CMK (cell line): Measurements from ENCODE around the gene NFILZ.

ENCODE experiments used
- DNase-seq: peaks from one replicate; pipeline ENCODE4 v3.0.0-alpha.2; 2010; ENCODE audit warnings: low read depth

The NFILZ gene, protein sequence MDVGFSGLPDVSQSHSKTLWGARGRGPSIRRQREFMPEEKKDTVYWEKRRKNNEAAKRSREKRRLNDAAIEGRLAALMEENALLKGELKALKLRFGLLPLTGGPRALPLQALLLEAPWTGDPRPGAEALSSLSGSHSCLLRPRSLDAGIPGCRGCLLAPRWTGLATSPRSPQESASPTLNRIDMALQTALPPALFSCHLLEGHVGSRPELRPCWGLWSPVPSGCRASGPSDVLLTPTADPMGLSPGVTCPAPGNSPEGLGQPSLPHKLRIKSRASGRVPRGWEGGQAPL

DNA sequence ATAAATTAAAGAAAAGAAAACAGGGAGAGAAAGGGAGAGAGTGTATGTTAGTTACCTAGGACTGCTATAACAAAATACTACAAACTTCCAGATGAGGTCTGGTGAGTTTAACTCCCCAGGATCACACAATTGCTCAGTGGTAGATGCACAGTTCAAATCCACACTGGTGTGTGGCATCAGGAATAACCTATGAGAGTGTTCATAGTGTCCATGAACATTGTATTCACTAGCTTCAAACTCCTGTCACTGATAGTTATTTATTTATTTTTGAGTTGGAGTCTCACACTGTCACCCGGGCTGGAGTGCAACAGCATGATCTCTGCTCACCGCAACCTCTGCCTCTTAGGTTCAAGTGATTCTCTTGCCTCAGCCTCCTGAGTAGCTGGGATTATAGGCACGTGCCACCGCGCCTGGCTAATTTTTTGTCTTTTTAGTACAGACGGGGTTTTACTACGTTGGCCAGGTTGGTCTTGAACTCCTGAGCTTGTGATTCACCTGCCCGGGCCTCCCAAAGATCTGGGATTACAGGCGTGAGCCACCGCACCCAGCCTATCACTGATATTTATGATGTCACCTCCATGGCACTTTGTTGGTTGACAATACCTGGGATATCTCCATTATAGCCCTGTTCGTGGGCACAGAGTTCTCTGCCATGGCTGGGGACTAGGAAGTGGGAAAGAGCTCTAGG lies at the start of gene NFILZ:
NFILZ (plus strand) TSS at position 638 of the 688 bp plus-strand sequence. CDS start 46,133 bp downstream, outside the sequence.
- DNase-seq: no peak

DNA sequence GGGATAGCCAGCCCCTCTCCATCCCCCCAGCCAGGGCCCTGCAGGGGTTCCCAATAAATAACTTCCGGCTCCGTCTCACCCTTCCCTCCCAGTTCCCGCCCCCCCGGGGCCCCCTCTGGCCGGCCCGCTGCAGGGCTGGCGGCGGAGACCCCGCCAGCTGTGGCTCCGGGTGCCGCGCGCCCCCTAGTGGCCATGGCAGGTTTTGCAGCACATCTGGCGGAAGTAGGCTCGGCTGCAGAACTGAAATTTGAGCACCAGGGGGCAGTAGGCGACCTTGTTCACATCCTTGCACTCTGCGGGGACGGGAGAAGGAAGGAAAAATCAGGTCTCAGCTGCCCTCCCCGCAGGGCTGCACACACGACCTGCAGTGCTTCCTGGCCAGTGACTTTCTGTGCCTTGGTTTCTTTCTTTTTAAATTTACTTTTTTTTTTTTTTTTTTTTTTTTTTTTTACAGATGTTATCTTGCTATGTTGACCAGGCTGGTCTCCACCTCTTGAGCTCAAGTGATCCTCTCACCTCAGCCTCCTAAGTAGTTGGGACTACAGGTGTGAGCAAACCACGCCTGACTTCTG lies 49.6 kb upstream of the NFILZ start:
- DNase-seq: peak; percentile 65

DNA sequence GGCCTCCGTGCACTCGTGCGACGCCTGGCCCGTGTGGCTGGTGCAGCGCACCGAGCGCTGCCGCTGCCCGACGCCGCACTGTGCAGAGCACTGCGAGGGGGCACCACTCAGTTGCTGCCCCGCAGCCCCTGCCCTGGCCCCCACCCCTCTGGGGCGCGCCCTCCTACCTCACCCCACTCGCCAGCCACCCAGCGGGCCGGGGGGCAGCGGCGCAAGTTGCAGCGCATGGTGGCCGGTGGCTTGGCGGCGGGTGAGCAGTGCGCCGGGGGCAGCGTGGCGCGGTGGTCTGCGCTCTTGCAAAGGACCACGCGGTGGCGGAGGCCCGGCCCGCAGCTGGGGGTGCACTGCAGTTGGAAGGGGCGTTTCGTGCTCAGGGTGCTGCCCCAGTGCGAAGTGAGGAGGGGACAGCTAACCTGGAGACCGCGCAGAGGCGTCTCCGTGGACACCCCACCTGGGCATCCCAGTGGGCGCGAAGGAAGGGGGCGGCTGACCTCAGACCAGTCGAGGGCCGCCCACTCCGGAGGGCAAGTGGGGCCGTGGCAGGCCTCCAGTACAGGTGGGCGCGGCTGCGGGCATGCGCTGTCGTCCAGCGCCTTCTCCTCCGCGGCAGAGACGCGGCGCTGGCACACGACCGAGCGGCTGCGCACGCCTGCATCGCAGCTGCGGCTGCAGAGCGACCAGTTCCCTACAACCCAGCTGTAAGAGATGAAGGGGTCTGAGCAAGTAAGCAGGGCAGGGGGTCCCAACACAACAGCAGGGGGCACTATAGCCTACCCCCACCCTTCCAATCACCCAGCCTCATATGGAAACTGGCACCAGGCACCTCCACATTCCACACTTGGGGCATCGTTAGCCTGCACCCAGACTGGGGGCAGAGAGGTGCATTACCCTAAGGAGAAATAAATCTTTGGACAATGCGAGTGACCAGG lies 45.2 kb upstream of the NFILZ start:
- no peak for DNase-seq

DNA sequence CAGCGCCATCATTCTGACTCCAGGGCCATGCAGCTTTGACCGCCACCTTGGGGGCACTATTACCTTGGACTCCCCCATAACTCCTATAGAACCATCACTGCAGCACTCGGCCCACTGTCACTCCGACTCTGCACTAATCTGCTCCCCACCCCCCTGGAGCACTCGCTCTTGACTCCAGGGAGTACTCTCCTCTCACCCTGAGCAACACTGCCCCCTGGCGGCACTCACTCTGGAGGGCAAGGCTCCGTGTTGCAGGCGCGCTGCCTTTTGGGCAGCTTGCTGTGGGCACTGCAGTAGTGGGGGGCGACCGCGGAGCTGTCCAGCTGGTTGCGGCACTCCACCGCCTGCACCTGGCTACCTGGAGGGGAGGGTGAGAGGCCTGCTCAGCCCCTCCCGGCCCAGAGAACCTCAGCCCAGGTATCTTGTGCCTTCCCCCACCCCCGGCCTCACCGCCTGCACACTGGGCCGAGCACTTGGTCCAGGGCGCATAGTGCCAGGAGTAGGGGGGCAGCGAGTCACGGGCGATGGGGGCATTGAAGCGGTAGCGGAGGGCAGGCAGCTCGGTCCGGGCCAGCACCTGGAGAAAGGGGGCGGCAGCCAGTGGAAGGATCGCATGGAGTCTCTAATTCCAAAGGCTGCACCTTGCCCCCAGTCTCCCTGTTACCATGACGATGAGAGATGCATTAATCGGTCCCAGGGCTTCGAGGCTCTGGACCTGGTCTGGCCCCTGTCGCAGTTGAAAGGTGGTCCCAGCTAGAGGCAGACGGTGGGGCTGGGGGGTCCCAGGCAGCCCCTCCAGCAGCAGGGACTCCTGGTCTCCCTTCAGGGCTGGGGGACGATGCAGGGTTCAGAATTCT lies 44.3 kb upstream of the NFILZ start:
- DNase-seq: no peak

DNA sequence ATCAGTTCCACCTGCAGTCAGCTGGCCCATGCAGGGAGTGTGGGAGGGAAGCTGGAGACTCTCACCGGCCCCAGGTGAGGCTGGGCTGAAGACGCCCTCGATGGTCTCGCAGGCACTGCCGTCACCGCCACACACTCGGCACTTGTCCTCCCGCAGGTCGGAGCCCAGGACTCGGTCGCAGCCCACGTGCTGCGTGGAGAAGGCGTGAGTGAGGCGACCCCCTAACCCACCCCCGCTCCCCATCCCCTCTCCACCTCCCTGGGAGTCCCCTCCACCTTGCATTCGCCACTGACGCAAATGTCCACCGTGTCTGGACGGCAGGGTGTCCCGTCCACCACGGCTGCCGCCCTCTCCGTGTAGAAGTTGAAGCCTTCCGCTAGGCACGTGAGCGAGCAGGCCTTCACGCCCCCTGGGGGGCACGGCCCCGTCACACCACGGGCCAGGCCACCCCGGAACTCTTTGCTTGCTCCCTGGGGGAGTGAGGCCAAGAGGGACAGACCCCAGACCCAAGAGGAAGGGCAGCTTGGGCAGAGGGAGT lies 41.2 kb upstream of the NFILZ start:
- no peak for DNase-seq

DNA sequence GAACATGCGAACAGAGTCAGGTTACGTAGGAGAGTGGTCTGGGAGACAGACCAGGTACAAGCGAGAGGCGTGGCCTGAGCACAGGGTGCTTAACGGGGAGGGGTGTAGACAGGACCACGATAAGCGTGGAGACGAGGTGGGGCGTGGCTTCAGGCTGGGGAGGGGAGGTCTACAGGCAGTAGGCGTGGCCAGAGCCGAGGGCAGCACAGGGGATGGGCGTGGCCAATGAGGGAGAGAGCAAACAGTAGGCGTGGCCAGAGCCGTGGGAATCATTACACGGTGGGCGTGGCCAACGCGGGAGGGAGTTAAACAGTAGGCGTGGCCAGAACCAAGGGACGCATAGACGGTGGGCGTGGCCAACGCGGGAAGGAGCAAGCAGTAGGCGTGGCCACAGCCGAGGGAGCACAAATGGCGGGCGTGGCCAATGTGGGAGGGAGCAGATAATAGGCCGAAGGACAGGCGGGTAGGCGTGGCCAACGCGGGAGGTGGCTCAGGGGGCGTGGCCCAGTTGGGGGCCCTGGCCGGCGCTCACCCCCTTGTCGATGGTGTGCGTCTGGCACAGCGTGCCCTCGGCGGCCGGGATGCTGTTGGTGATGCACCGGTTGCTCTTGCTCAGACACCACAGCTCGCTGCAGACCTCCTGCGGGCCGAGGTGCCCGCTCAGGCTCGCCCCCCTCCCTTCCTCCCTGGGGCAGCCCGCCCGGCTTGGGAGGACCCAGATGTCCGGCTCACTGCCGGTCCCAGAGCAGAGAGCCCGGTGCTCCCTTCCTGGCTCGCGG lies 38.0 kb upstream of the NFILZ start:
- DNase-seq: no peak

DNA sequence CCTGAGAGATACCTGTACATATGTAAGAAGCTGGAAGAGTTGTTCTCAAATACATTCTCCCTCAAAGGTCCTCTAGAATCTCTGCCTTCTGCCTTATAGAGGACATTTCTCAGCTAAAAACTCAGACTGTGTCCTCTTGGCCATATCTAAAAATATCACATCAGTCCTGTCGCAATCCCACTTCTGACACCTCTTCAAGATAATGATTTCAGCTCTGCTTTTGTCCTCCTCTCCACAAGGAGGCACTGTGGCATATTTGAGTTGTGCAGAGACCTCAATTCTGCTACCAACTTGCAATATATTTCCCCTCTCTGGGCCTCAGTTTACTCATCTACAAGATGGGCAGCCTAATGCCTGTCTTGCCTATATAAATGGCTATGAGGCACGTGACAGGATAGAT lies 36.5 kb upstream of the NFILZ start:
- no peak for DNase-seq

DNA sequence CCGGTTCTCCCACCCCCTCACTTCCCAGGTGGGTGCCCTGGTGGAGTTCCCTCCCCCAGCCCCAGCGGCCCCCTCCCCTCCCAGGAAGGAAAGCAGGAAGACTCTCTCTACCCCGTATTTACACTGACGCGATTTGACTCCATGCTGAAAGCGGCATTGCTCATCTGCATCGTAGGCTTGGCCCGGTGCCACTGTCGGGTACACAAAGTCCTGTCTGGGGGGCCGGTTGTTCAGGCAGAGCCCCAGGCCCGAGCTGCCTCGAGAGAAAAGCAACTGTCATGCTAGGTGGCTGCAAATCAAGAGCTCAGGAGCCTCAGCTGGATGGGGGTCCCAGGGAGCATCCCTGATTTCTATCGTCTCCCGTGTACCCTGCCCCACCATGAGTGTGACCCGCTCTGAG lies 34.8 kb upstream of the NFILZ start:
- no peak for DNase-seq

DNA sequence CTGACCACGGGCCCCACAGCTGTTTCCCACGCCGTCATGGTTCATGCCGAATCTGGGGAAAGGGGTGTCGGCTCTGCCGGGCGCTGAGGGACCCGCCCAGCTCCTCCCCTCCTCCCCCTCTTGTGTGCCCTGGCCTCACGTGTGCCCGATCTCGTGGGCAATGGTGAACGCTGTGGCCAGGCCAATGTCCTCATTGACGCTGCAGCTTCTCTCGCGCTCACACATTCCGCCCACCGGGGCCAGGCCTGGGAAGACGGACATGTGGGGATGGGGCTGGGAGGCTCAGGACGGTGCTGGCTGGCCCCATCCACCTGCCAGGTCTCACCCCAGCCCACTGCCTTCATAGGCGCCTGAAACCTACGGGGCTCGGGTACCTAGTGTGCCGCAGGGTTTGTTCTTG lies 34.3 kb upstream of the NFILZ start:
- DNase-seq: no peak

DNA sequence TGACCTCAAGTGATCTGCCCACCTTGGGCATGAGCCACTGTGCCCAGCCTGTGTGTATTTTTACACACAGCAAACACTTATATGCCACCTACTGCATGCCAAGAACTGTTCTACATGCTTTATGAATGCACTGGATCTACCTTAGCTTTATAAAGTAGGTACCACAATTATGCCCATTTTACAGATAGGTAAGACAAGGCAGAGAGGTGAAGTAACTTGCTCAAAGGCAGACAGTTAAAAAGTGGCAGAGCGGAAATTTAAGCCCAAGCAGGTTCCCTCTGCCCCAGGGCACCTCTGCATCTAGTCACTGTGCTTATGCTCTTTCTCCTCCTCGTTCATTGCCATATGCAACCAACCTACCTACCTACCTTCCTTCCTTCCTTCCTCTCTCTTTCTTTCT lies 30.4 kb upstream of the NFILZ start:
- no peak for DNase-seq

DNA sequence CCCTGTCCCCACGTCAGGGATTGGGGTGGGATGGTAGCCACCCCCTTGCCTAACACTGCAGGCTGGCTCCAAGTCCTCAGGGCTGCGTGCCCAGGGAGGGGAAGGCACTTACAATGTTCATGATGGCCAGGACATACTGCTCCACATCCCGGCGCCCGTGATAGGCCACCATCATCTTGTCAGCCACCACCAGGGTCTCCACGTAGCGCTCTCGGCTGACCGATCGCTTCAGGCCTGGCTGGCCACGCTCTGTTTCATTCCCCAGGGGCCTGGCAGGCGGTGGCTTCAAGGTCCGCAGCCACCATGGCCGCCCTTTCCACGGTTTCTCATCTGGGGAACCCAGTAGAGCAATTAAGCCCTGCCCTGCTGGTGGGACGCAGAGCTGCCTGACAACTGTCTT lies 29.6 kb upstream of the NFILZ start:
- DNase-seq: no peak

DNA sequence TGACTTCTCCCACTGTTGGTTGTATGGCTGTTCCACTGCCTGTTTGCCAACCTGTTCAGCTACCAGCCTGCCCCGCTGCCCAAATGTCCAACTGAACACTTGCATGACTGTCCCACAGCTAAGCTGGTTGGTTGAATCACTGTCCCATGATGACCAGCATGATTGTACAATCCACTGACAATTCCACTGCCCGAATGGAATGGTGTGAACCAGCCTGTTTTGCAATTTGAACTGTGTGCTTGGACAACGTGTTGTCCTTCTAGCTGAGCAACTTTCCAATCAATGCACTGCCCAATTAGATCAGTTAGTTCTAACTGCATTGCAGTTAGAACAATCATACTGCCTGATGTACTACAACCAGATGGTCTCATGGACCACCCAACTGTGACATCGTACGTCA lies 28.6 kb upstream of the NFILZ start:
- no peak for DNase-seq

DNA sequence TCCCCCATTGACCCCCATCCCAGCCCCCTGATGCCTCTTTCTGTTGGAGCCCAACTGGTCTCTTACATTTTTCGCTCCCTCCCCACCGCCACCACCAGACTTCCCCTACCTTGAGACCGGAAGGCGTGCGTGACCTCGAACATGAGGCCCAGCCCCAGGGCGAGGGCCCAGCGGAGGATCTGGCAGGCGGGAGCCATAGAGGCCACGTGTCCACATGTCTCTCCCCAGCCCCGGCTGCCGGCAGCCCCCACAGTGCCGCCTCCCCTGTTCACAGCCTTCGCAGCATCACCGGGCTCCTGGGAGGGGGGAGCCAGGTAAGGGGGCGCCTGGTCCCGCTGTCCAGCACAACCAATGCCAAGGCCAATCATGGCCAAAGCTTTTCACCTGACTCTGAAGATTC lies 24.9 kb upstream of the NFILZ start:
- no peak for DNase-seq

DNA sequence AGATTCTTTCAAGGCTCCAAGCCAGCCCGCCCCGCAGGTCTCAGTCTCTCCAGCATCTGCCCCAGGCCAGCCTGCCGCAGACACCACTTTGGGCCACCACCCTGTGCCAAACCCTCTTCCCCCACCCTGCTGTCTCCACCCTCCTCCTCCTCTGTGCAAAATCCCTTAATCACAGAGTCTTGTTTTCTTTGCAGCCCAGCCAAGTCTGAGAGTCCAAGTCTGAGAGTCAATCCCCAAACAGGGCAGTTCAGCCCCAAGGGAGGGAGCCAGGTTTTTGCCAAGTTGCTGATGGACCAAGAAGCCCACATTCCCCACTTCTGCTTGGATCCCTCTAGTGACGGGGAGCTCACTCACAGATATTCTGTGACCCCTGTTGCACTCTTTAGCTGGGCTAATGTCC lies 23.0 kb upstream of the NFILZ start:
- no peak for DNase-seq

DNA sequence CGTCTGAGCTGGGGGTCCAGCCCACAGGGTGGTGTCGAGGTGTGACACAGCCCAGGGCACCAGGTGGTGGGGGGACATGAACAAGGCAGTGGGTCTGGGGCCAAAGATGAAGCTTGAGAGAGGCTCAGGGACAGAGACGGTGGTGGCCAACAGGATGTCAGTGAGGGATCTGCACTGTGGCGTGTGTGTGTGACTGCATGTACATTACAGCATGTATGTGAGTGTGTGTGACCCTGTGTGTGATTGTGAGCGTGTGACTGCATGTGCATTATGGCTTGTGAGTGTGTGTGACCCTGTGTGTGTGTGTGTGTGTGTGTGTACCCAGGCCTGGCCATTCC lies 21.5 kb upstream of the NFILZ start:
- DNase-seq: no peak

DNA sequence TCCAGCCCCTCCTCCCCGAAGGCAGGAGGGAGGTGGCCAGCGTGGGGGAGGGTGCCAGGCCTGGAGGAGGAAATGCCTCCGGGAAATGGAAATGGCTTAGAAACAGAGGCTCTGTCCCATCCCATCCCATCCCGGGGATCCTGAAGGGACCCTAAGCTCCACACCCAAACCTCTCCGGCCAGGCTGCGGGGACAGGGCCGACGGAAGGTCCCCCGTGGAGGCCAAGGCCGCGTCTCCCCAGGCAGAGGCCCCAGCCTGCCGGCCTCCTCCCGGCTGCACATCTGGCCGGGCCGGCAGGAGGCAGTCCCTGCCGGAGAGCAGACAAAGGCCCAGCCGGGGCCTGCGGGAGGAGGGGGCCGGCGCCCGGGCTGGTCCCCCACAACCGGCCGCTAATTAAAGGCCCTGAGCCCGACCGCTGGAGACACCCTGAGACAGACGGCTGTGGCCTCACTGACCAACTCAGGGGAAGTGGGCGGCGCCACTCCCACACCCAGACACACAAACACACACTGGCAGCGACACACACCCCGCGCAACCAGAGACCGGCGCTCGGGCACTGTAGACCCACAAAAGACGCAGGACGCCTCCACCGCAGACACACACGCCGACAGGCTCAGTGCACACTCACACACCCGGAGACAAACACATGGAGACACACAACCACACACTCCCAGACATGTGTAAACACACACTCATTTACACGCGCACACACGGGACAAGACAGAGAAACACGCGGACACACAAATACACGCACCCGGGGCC lies 21.0 kb upstream of the NFILZ start:
- DNase-seq: peak; percentile 66

DNA sequence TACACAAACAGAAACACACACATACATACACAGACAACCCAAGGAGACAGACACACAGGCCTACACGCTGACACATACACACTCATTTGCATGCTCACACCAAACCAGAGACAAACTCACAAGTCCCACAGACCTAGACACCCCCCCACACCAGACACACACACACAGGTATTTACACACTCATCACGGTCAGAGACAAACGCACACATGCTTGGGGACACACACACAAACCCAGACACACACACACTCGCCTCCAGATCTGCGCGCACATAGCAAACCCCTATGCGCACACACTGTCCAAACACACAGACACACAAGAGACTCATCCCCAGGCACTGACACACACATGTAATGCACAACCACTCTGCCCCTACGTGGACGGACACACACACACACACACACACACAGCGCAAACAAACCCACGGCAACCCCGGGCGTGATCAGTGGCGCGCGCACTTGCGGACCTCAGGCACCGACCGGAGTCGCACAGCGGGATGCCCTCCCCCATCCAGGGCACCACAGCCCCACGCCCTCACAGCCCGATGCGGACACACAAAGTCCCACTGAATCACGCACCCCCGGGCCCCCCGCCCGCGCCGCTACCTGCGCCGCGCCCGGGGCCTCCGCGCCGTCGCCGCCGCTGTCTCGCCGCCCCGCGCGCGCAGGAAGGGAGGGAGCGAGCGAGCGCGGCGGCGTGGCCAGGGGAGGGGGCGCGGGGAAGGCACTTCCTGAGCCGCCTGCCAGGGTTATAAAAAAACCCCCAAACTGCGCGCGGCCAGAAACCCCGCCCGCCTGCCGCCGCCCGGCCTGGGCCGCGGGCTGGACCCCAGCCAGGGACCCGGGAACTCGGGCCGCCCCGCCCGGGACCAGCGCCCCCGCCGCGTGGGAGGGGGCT lies 20.1 kb upstream of the NFILZ start, which contains the start of gene ADAMTS10:
ADAMTS10 (minus strand) TSS at position 675 of the 895 bp plus-strand sequence. CDS start 5,005 bp downstream, outside the sequence.
- DNase-seq: peak; percentile 38

DNA sequence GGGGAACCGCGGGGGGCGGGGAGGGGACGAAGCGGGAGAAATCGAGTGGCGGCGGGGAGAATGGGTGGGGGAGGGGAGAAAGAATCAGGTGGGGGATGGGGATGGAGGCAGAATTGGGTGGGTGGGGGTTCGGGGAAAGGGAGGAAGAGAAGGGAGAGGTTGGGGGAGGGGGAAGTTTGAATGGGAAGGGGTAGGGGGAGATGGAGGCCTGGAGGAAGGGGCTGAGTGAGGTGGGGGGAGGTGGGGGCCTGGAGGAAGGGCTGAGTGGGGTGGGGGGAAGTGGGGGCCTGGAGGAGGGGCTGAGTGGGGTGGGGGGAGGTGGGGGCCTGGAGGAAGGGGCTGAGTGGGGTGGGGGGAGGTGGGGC lies 19.5 kb upstream of the NFILZ start:
- peak; percentile 18 for DNase-seq
